Measurements from ENCODE around the gene GPC1. TPM values are rescaled to one million over a fixed set of nuclear protein-coding genes. Genes with fewer than 3 reads are reported as not detected.

Gene GPC1
- total and polyA plus RNA-seq, 2 of the 13 experiments (the other 11 are each of a cell fraction or from before 2014, with no cell fraction given): 4.0 to 5.5 TPM

DNA sequence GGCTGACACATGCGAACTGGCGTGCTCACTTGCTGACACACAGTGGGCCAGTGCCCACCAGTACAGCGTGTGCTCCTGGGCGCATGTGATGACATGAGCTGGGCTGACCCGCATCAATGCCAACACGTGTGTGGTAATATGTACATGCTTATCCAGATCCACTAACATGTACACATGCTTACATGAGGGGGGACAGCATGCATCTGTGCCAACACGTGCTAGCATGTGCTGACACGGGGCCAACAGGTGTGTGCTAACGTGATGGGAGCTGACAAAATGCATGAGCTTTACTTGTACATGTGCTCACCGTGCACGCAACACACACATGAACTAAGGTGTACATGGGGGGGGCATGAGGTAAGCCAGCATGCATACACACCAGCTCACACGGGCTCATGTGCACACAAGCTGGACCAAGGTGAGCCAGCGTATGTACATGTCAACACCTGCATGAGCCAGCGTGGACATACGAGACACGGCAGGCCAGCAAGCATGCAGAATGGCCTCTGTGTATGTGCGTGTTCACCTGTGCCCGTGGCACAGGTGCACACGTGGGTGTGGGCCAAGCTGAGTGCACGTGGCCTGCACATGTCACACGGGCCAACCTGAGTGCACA lies 28.5 kb downstream of the GPC1 start:
- 88% methylated on average over 11 of the region's 21 CpGs for WGBS (ENCODE audit: low lambda C conversion rate)
- intact Hi-C loops (cut with micrococcal nuclease; ENCODE audit: unreplicated experiment): no loop called here
- BruUV-seq (replicated peaks): no TSS peak
- Histone ChIP-seq H3K36me3 (replicated peaks in 1 of 2; ENCODE audit: control insufficient read depth in 1 of 2, insufficient read depth in 2 of 2, low read length in 2 of 2) (no peaks in the 10 kb centered on the region), H3K9ac (ENCODE audit: insufficient read depth, low read depth, low read length) (no peak overlapping the region), H4K20me1 (ENCODE audit: insufficient read depth, low read length) (no peaks in the 10 kb centered on the region), H2AFZ (ENCODE audit: low read length) (no peak overlapping the region), H3K79me2 (ENCODE audit: insufficient read depth, low read length) (no peaks in the 10 kb centered on the region), H3K27me3 (ENCODE audit: control insufficient read depth in 1 of 2, insufficient read depth in 2 of 2, low read length in 2 of 2) (no peaks in the 10 kb centered on the region), H3K4me3 (replicated peaks in 1 of 3; ENCODE audit: insufficient read depth in 1 of 3, low read depth in 2 of 3, low read length in 3 of 3) (no peak overlapping the region), H3K9me3 (ENCODE audit: low read length) (no peaks in the 10 kb centered on the region), H3K4me2 (ENCODE audit: low read depth, low read length) (no peak overlapping the region), H3K4me1 (ENCODE audit: insufficient read depth, low read length) (peaks cover 25% of the 10 kb centered on the region), H3K27ac (ENCODE audit: extremely low read length, insufficient read depth, low read length) (no peak overlapping the region)
- TF ChIP-seq ZFP91 (CRISPR knock-in tag; IDR thresholded peaks at IDR 0.05; ENCODE audit: borderline replicate concordance) (0 out of 2 replicates have a peak, but pooled peaks have one; percentile 3), RFXAP (CRISPR knock-in tag; IDR thresholded peaks at IDR 0.05; ENCODE audit: borderline replicate concordance) (no peak), ZNF317 (CRISPR knock-in tag; IDR thresholded peaks at IDR 0.05) (no peak), ZNF207 (IDR thresholded peaks at IDR 0.05; ENCODE audit: borderline replicate concordance) (0 out of 2 replicates have a peak, but pooled peaks have one; percentile 53), MNT (IDR thresholded peaks at IDR 0.05) (peak; percentile 79), POLR2A (IDR thresholded peaks at IDR 0.05; ENCODE audit: insufficient read depth in 1 of 2, low read depth in 2 of 2, low read length in 2 of 2) (0 out of 4 replicates have a peak, but pooled peaks of 1 of the 2 experiments have one; percentile 22), FOXO1 (CRISPR knock-in tag; IDR thresholded peaks at IDR 0.05) (no peak), ZNF75D (CRISPR knock-in tag; IDR thresholded peaks at IDR 0.05; ENCODE audit: borderline replicate concordance) (no peak), IRF1 (CRISPR knock-in tag; IDR thresholded peaks at IDR 0.05; ENCODE audit: low read depth) (no peak)
- TF ChIP-seq, protein P1, sequence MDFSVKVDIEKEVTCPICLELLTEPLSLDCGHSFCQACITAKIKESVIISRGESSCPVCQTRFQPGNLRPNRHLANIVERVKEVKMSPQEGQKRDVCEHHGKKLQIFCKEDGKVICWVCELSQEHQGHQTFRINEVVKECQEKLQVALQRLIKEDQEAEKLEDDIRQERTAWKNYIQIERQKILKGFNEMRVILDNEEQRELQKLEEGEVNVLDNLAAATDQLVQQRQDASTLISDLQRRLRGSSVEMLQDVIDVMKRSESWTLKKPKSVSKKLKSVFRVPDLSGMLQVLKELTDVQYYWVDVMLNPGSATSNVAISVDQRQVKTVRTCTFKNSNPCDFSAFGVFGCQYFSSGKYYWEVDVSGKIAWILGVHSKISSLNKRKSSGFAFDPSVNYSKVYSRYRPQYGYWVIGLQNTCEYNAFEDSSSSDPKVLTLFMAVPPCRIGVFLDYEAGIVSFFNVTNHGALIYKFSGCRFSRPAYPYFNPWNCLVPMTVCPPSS (IDR thresholded peaks at IDR 0.05): no peak
- in situ Hi-C loops (cut with HindIII; ENCODE audit: extremely low pct_ligation_motif_present, low pct_unique_long_range_greater_than_20kb): no loop called here
- CTCF ChIA-PET (ENCODE audit: low intra/inter-chr PET ratio, low total read pairs): no interaction called here
- FAIRE-seq (no peak), ATAC-seq (no peak), DNase-seq (ENCODE audit: low spot score) (no peak)
- POLR2A ChIA-PET: no interaction called here
